GM19328 (cell line): ENCODE measurements around the gene CHI3L2.

Experiments used
- ATAC-seq: cut with Tn5 transposase; IDR thresholded peaks from one replicate; pipeline ENCODE4 v1.9.1; 2021; ENCODE audit warnings: mild to moderate bottlenecking, moderate library complexity; ENCODE audit not compliant: unreplicated experiment

The CHI3L2 gene

DNA sequence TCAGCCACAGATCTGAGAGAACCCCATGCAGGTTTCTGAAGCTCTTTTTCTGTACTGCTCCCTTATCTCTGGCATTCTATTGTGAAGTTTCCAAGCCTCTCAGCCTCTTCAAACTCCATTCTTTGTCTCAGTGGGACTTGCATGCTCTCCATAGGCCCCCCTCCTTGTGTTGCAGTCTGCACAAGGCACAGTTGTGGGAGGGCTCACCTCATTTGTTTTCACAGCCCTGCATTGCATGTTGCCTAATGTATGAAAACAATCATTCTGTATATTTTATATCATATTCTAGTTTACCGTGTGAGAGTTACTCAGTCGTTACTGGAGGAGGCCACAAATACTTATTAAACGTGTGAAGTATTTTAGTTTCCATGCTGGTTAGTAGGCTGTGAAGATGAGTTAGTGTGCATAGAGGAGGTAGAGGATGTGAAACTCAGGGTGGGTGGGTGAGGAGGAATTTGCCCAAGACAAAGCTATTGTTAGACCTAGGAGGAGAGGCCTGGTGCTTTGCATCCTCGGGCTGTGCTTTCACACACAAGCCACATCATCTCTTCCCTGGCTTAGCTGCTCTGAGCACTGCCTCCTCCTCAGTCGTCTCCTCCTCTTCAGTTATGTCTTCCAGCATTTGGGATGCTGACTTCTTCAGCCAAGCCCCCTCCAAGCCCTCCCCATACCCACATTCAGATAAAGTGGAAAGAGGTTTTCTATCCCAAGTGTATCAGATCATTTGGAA, 7.8 kb upstream of the CHI3L2 start:
- ATAC-seq = peak; percentile 34

- no peak for ATAC-seq
These were observed 7.1 kb upstream of the CHI3L2 start for GRCh38 chr1:111220302-111220890.

GRCh38 chr1:111221276-111221632, 6.3 kb upstream of the CHI3L2 start:
- ATAC-seq = no peak

GRCh38 chr1:111221633-111222291, 5.8 kb upstream of the CHI3L2 start:
- ATAC-seq = peak; percentile 46

GRCh38 chr1:111222308-111223125, 5.0 kb upstream of the CHI3L2 start:
- ATAC-seq = no peak

DNA sequence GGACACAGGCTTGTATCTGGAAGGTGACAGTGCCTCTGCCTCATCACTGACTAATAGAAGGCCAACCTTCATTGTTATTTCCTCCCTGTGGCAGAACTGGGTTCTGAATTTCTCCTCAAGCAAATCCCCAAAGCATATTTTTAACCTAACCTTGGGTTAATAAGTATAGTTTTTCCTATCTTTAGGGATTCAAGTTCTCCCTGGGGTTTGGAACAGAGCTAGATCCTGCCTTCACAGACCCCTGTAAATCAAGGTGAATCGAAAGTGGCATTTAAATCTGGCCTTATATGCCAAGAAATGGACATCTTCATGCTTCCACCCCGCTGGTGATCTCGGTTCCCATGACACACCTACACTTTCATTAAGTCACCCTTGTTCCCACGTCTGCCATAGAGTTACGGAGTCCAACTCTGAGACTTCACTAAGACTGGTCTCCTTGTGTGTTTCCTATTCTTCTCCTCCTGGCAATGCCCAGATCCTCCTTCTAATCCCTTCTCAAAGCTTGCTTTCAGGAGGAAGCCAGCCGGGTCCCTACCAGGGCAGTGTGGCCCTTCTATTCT, 4.3 kb upstream of the CHI3L2 start:
- no peak for ATAC-seq

- ATAC-seq = no peak
These were observed 2.4 kb upstream of the CHI3L2 start for GRCh38 chr1:111225091-111225490.

GRCh38 chr1:111225717-111226400, 1.7 kb upstream of the CHI3L2 start:
- no peak for ATAC-seq

- no peak for ATAC-seq
These were observed 586 bp downstream of the CHI3L2 start for GRCh38 chr1:111227851-111228747.

DNA sequence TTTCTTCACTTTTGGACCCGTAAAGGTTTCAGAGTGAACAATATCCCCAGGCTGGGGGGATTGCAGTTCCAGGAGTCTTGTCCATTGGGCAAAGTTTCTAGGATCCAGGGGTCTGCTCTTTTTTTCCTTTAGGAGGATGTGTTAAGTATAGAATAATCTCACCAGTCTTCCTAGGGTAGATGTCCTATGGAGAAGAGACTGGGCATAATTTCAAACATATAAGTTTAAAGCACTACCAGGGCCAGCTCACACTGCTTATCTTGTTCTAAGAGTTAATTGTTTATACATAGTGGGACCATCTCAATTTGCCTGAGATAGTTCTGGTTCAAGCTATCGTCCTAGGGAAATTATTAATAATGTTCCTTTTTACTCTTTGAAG, 1.2 kb downstream of the CHI3L2 start:
- no peak for ATAC-seq

- no peak for ATAC-seq
These were observed 4.6 kb downstream of the CHI3L2 start for GRCh38 chr1:111232134-111232533.

GRCh38 chr1:111234258-111234657, 6.7 kb downstream of the CHI3L2 start:
- ATAC-seq = no peak

- no peak for ATAC-seq
These were observed 7.4 kb downstream of the CHI3L2 start for GRCh38 chr1:111234866-111235265.

GRCh38 chr1:111236379-111236778, 8.9 kb downstream of the CHI3L2 start:
- ATAC-seq = no peak

DNA sequence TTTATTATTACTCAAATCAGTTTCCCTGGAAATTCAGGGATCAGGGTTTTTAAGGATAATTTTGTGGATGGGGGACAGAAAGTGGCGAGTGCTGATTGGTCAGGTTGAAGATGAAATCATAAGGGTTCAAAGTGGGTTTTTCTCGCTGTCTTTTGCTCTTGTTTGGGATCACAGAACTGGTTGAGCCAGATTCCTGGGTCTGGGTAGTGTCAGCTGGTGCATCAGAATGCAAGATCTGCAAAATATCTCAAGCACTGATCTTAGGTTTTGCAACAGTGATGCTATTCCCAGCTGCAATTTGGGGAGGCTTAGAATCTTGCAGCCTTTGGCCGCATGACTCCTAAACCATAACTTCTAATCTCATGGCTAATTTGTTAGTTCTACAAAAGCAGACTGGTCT, 9.3 kb downstream of the CHI3L2 start:
- ATAC-seq = no peak

DNA sequence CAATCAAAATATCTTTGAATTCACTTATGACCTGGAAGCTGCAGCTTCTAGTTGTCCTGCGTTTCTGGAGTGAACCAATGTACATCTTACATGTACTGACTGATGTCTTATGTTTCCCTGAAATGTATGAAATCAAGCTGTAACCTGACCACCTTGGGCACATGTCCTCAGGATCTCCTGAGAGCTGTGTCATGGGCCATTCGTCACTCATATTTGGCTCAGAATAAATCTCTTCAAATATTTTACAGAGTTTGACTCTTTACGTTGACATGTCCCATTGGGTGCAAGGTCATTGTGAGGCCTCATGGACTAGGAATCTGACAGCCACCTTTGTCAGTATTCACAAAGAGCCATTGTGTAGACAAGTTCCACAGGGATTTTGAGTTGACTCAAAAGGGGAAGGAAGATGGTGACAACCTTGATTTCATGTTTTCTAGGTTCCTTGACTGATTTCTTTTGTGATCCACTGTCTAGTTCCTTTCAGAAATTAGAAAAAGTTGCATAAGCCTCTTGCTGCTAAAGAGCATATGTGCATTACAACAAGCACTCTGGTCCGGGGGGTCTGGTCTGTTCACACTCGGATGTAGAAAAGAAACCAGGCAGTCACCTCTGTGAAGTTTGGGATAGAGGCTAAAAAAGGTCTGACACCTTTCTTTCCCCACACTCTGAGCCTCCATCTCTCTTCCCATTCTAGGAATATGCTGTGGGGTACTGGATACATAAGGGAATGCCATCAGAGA, 10.7 kb downstream of the CHI3L2 start:
- ATAC-seq = no peak

- no peak for ATAC-seq
These were observed 14.3 kb downstream of the CHI3L2 start for GRCh38 chr1:111241797-111242196.

DNA sequence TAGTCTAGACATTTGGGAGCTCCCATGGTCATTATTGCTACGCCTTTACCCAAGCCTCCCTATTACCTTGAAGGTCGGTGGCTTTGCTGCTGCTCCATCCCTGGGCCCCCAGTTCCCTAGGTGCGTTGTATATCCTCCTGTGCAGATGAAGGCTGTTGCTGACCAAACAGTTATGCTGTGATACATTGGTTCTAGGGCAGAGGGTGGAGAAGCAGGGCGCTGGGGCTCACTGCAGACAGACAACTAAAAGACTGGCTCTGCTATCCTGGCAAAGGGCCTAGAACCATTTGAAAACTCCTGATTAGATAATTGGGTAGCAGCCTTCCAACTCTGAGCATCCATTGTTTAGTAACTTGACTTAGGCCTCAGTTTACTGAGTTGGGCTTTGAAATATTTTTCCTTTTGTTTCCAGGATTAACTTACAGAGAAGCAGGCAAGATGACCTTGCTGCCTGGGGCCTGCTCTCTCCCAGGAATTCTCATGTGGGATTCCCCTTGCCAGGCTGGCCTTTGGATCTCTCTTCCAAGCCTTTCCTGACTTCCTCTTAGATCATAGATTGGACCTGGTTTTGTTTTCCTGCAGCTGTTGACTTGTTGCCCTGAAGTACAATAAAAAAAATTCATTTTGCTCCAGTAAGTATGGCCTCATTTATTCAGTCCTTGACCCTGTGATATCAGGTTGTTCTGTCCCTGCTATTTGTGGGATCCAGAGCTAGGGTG, 15.5 kb downstream of the CHI3L2 start:
- no peak for ATAC-seq
